Upper lobe of left lung (tissue), 6 donors: ENCODE measurements around the gene ARID5A. TPM values are rescaled to one million over a fixed set of nuclear protein-coding genes. Genes with fewer than 3 reads are reported as not detected.
A peak's percentile ranks its signal among the peaks of the same experiment; 100 is the strongest.

ENCODE experiments used
- ATAC-seq, 2 donors: fragments of 200-7000 bp; cut with Tn5 transposase; one replicate each; pipeline ENCODE4 v1.9.1; 2022; ENCODE audit warnings: mild to moderate bottlenecking in 2 of 2, moderate library complexity in 2 of 2; ENCODE audit not compliant: low FRiP score in 2 of 2
- DNase-seq, 2 donors: peaks; one replicate each; pipeline ENCODE4 v3.0.0-alpha.2; 2019 to 2020
- H3K27ac ChIP-seq, 4 donors: fragments of 200-600 bp; sonication (generic); one replicate each; pipeline ENCODE4 v1.5.1; 2016 to 2019
- H3K27me3 ChIP-seq, 4 donors: fragments of 200-600 bp; sonication (generic); one replicate each; pipeline ENCODE4 v1.5.1; 2017 to 2019
- H3K36me3 ChIP-seq, 4 donors: fragments of 200-600 bp; sonication (generic); one replicate each; pipeline ENCODE4 v1.5.1; 2016 to 2019
- H3K4me1 ChIP-seq, 4 donors: fragments of 200-600 bp; sonication (generic); one replicate each; pipeline ENCODE4 v1.5.1; 2018 to 2019
- H3K4me3 ChIP-seq, 4 donors: fragments of 200-600 bp; sonication (generic); one replicate each; pipeline ENCODE4 v1.5.1; 2017 to 2019; ENCODE audit warnings: mild to moderate bottlenecking in 2 of 4, moderate library complexity in 1 of 4
- H3K9me3 ChIP-seq, 4 donors: fragments of 200-600 bp; sonication (generic); one replicate each; pipeline ENCODE4 v1.5.1; 2018 to 2019
- CTCF ChIP-seq, 6 experiments: fragments of 450-650 bp in 4 of 6; fragments of 200-600 bp in 2 of 6; sonication (generic) in 2 of 6; IDR thresholded peaks; one replicate each; pipeline ENCODE4 v1.5.1; 2016 to 2019; ENCODE audit warnings: antibody characterized with exemption in 6 of 6
- EP300 ChIP-seq, 4 donors: sonication (generic); formaldehyde crosslinking; IDR thresholded peaks; one replicate each; pipeline ENCODE4 v1.5.1; 2017; ENCODE audit warnings: antibody characterized with exemption in 4 of 4, control low read depth in 2 of 4
- POLR2A ChIP-seq, 4 donors: fragments of 450-650 bp; IDR thresholded peaks; one replicate each; pipeline ENCODE4 v1.5.1; 2016 to 2017; ENCODE audit warnings: antibody characterized with exemption in 4 of 4, mild to moderate bottlenecking in 2 of 4
- POLR2AphosphoS5 ChIP-seq, 2 donors: sonication (generic); formaldehyde crosslinking; IDR thresholded peaks; one replicate each; pipeline ENCODE4 v1.5.1; 2017; ENCODE audit warnings: antibody characterized with exemption in 2 of 2
- WGBS, 2 donors: methylation state at CpG; one replicate each; pipeline ENCODE4 v1.1.5; 2017 to 2018; 5-methylcytosine and 5-hydroxymethylcytosine counted together
- total RNA-seq, 6 donors: library from RNA; depleted of rRNA in 4 of 6; stranded (reverse); fragments of >200 nt in 4 of 6; gene quantifications; one replicate each; pipeline versions ENCODE4 v1.1.0 to v1.2.1, GENCODE V29; 2016 to 2021
- donor health status: DM: no; HTN: no; CAD: no; lungs with moderate emphysema.
- donor health status: DM: no; HTN: yes; CAD: no; lungs with severe emphysema.

The ARID5A gene
- total RNA-seq, 6 donors from 2014 or later, result 18.6 to 57.2 (median 39.7) TPM

- ATAC-seq, result peak; percentile 34 to 51
- H3K9me3 ChIP-seq, result no peaks in the 10 kb centered on the region
- H3K4me3 ChIP-seq, result peak overlapping the region; percentile 86 to 99 (median 94)
Observed at GRCh38 chr2:96538487-96539214, 2.1 kb downstream of the ARID5A start.

GRCh38 chr2:96539215-96539920 lies 2.8 kb downstream of the ARID5A start:
- H3K27me3 ChIP-seq, result no peaks in the 10 kb centered on the region
- no peaks in the 10 kb centered on the region for H3K9me3 ChIP-seq
- ATAC-seq, result no peak
- TF ChIP-seq POLR2A (IDR thresholded peaks at IDR 0.05), result no peak
- no peak for TF ChIP-seq POLR2AphosphoS5 (IDR thresholded peaks at IDR 0.05)
- TF ChIP-seq EP300 (IDR thresholded peaks at IDR 0.05), result no peak
- no peak for TF ChIP-seq CTCF (IDR thresholded peaks at IDR 0.05)
- peak overlapping the region in 2 of 4 donors; percentile 86 to 96 for H3K4me3 ChIP-seq
- H3K27ac ChIP-seq, result peak overlapping the region; percentile 40 to 100 (median 99)
- WGBS, 2 donors, result 77 to 83% methylated on average over 8 to 9 of the region's 9 CpGs
- peaks cover 0 to 20% (median 2%) of the 10 kb centered on the region in 4 donors for H3K36me3 ChIP-seq
- peaks cover 16 to 63% (median 50%) of the 10 kb centered on the region in 4 donors for H3K4me1 ChIP-seq
- DNase-seq, result no peak

More at GRCh38 chr2:96538487-96539214, 2.1 kb downstream of the ARID5A start:
- Histone ChIP-seq H3K27me3 (no peaks in the 10 kb centered on the region), H3K36me3 (peaks cover 0 to 20% (median 2%) of the 10 kb centered on the region in 4 donors), H3K4me1 (peaks cover 23 to 70% (median 57%) of the 10 kb centered on the region in 4 donors), H3K27ac (peak overlapping the region; percentile 98 to 100 (median 99))
- peak in 3 of 4 donors; percentile 33 to 86 (median 48) for TF ChIP-seq POLR2A (IDR thresholded peaks at IDR 0.05)
- peak; percentile 88 to 94 for TF ChIP-seq POLR2AphosphoS5 (IDR thresholded peaks at IDR 0.05)
- peak in 3 of 4 donors; percentile 92 to 95 (median 93) for TF ChIP-seq EP300 (IDR thresholded peaks at IDR 0.05)
- no peak for TF ChIP-seq CTCF (IDR thresholded peaks at IDR 0.05)
- 37 to 56% methylated on average over 16 of the region's 24 CpGs for WGBS, 2 donors
- DNase-seq, result peak; percentile 88 to 94

- 79% methylated on average over 4 to 5 of the region's 5 CpGs for WGBS, 2 donors
- no peak overlapping the region for H3K4me3 ChIP-seq
Observed at GRCh38 chr2:96540136-96540535, 3.6 kb downstream of the ARID5A start.

More at GRCh38 chr2:96540136-96540535, 3.6 kb downstream of the ARID5A start:
- H3K36me3 ChIP-seq, result peaks cover 0 to 20% (median 2%) of the 10 kb centered on the region in 4 donors
- peaks cover 13 to 55% (median 42%) of the 10 kb centered on the region in 4 donors for H3K4me1 ChIP-seq
- no peak overlapping the region for H3K27ac ChIP-seq
- no peaks in the 10 kb centered on the region for H3K27me3 ChIP-seq
- TF ChIP-seq POLR2AphosphoS5 (IDR thresholded peaks at IDR 0.05), result no peak
- TF ChIP-seq CTCF (IDR thresholded peaks at IDR 0.05), result no peak
- TF ChIP-seq EP300 (IDR thresholded peaks at IDR 0.05), result no peak
- no peak for TF ChIP-seq POLR2A (IDR thresholded peaks at IDR 0.05)
- no peaks in the 10 kb centered on the region for H3K9me3 ChIP-seq
- DNase-seq (no peak), ATAC-seq (no peak)
